GM12864 (cell line): ENCODE results near the gene MYH14.

Source experiments
- DNase-seq: peaks from one replicate; pipeline ENCODE4 v3.0.0-alpha.2; 2011; ENCODE audit warnings: low read depth
- H3K4me3 ChIP-seq: 2 replicates; pipeline ENCODE4 v1.5.1; 2011; ENCODE audit warnings: mild to moderate bottlenecking, low read depth, low read length, control low read depth
- CTCF ChIP-seq: IDR thresholded peaks from 2 replicates; pipeline ENCODE4 v1.5.1; 2011; ENCODE audit warnings: low read depth, mild to moderate bottlenecking, moderate library complexity, low read length, control low read depth, inconsistent platforms; ENCODE audit errors: missing control alignments

MYH14 gene

GRCh38 chr19:50357178-50358100, 154.0 kb downstream of the MYH14 start:
- DNase-seq: no peak
- peak; percentile 84 for TF ChIP-seq CTCF
- H3K4me3 ChIP-seq: peak overlapping the region; percentile 66

GRCh38 chr19:50358483-50359327, 155.3 kb downstream of the MYH14 start:
- H3K4me3 ChIP-seq: peak overlapping the region; percentile 66
- no peak for TF ChIP-seq CTCF
- DNase-seq: no peak

GRCh38 chr19:50359328-50359818, 156.0 kb downstream of the MYH14 start:
- H3K4me3 ChIP-seq: peak overlapping the region; percentile 66
- TF ChIP-seq CTCF: no peak
- DNase-seq: no peak
